Chondrocyte (in vitro differentiated cells): Measurements from ENCODE around the gene TRIM73. TPM values are rescaled to one million over a fixed set of nuclear protein-coding genes. Genes with fewer than 3 reads are reported as not detected.
"Not testable (repeated sequence)": the region's sequence is repeated elsewhere in the genome, so short reads cannot be mapped to it uniquely, and the experiment has no call there.

Experiments used
- DNase-seq: peaks from one replicate; pipeline ENCODE4 v3.0.0; 2021; ENCODE audit warnings: mixed read lengths, low spot score
- H3K27ac Mint-ChIP-seq: one replicate; pipeline ENCODE4 v1.8.0; 2021; ENCODE audit warnings: mild to moderate bottlenecking, moderate library complexity, mixed read lengths; ENCODE audit not compliant: unreplicated experiment
- H3K27me3 Mint-ChIP-seq: 2 replicates; pipeline ENCODE4 v1.8.0; 2021; ENCODE audit warnings: low read depth, mixed read lengths
- H3K36me3 Mint-ChIP-seq: 2 replicates; pipeline ENCODE4 v1.8.0; 2021; ENCODE audit warnings: low read depth, mixed read lengths
- H3K4me1 Mint-ChIP-seq: 2 replicates; pipeline ENCODE4 v1.8.0; 2021; ENCODE audit warnings: low read depth, mild to moderate bottlenecking, mixed read lengths
- H3K4me3 Mint-ChIP-seq: one replicate; pipeline ENCODE4 v1.8.0; 2021; ENCODE audit warnings: mild to moderate bottlenecking, moderate library complexity, mixed read lengths; ENCODE audit not compliant: unreplicated experiment
- H3K9me3 Mint-ChIP-seq: 2 replicates; pipeline ENCODE4 v1.8.0; 2021; ENCODE audit warnings: low read depth, mixed read lengths
- CTCF ChIP-seq: fragments of 200-600 bp; sonication (generic); IDR thresholded peaks from 2 replicates; pipeline ENCODE4 v1.5.0; 2021; ENCODE audit warnings: antibody characterized with exemption, mild to moderate bottlenecking, moderate library complexity
- total RNA-seq: library from RNA; stranded (reverse); gene quantifications from 3 replicates; pipeline ENCODE4 v1.2.1, GENCODE V29; 2021

The TRIM73 gene
- total RNA-seq, 1 donor from 2014 or later = 3.1 TPM

DNA sequence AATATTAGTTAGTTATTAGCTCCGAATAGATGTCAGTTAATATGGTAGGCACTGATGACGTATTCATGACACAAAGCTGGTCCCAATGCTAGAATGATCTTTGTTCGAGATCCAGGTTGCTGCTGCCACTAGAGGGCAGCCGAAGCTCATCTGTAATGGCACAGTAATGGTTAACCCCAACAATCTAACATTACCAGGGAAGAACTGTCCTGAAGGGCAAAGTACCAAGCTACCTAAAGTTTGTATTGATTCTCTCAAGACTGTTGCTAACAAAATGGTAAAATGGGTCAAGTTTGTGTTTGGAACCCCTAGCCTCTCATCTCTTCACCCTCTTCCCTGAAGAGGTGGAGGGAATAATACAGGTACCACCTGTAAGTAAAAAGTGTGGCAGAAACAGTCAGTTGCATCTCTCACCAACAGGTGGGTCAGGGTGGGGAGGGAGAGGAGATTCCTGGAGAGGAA, 57.1 kb downstream of the TRIM73 start:
- H3K36me3 Mint-ChIP-seq, DNase-seq, H3K4me3 Mint-ChIP-seq, H3K27me3 Mint-ChIP-seq, H3K4me1 Mint-ChIP-seq, H3K27ac Mint-ChIP-seq, H3K9me3 Mint-ChIP-seq: not testable (repeated sequence)
- peak; percentile 78 for TF ChIP-seq CTCF

Other genes with a start within 250 kb of the TRIM73 start
- gene POM121C, start 90.7 kb downstream of the TRIM73 start, total RNA-seq = 40.7 to 41.4 TPM (median 41.1 TPM) in 3 replicates
- gene SPDYE5, start 96.7 kb downstream of the TRIM73 start, total RNA-seq = not detected in 3 replicates